ENCODE results near the gene ADAMTSL1. TPM values are rescaled to one million over a fixed set of nuclear protein-coding genes. Genes with fewer than 3 reads are reported as not detected.
"Not testable (repeated sequence)": the region's sequence is repeated elsewhere in the genome, so short reads cannot be mapped to it uniquely, and the experiment has no call there.

ADAMTSL1 gene
- total RNA-seq, 2 donors from 2014 or later, result 1.5 TPM; not detected in 1

- no peak overlapping the region for H3K4me3 ChIP-seq (ENCODE audit: low read length)
- H3K27ac ChIP-seq (ENCODE audit: low read depth, low read length), result no peak overlapping the region
- no peaks in the 10 kb centered on the region for H3K36me3 Mint-ChIP-seq (ENCODE audit: low read depth)
- no peaks in the 10 kb centered on the region for H3K9me3 ChIP-seq (ENCODE audit: control insufficient read depth, low read length)
- TF ChIP-seq, protein P1, sequence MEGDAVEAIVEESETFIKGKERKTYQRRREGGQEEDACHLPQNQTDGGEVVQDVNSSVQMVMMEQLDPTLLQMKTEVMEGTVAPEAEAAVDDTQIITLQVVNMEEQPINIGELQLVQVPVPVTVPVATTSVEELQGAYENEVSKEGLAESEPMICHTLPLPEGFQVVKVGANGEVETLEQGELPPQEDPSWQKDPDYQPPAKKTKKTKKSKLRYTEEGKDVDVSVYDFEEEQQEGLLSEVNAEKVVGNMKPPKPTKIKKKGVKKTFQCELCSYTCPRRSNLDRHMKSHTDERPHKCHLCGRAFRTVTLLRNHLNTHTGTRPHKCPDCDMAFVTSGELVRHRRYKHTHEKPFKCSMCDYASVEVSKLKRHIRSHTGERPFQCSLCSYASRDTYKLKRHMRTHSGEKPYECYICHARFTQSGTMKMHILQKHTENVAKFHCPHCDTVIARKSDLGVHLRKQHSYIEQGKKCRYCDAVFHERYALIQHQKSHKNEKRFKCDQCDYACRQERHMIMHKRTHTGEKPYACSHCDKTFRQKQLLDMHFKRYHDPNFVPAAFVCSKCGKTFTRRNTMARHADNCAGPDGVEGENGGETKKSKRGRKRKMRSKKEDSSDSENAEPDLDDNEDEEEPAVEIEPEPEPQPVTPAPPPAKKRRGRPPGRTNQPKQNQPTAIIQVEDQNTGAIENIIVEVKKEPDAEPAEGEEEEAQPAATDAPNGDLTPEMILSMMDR (conservative IDR thresholded peaks at IDR 0.05), result no peak
- H3K4me1 Mint-ChIP-seq, result peaks cover 6% of the 10 kb centered on the region
- no peaks in the 10 kb centered on the region for H3K36me3 ChIP-seq (ENCODE audit: control insufficient read depth, insufficient read depth, low read length)
- no peak overlapping the region for H3K4me3 Mint-ChIP-seq
- H3K27me3 ChIP-seq (ENCODE audit: control insufficient read depth, insufficient read depth, low read length, poor library complexity, severe bottlenecking), result no peaks in the 10 kb centered on the region
- no peaks in the 10 kb centered on the region for H3K4me1 ChIP-seq (ENCODE audit: control insufficient read depth, insufficient read depth, low read length)
- 91 to 100% methylated on average over 3 to 4 of the region's 4 CpGs for WGBS, 2 experiments (ENCODE audit: insufficient coverage in 1 of 2, insufficient read length in 1 of 2)
- H3K27ac Mint-ChIP-seq, result no peak overlapping the region
- H3K9me3 Mint-ChIP-seq, result peaks cover 3% of the 10 kb centered on the region
- H3K9ac ChIP-seq (ENCODE audit: extremely low read depth, low read length, poor library complexity, severe bottlenecking), result no peak overlapping the region
- H3K27me3 Mint-ChIP-seq (ENCODE audit: insufficient read depth), result no peaks in the 10 kb centered on the region
- no peak for DNase-seq
These were observed 392.3 kb downstream of the ADAMTSL1 start for GRCh38 chr9:18866121-18866831.

DNA sequence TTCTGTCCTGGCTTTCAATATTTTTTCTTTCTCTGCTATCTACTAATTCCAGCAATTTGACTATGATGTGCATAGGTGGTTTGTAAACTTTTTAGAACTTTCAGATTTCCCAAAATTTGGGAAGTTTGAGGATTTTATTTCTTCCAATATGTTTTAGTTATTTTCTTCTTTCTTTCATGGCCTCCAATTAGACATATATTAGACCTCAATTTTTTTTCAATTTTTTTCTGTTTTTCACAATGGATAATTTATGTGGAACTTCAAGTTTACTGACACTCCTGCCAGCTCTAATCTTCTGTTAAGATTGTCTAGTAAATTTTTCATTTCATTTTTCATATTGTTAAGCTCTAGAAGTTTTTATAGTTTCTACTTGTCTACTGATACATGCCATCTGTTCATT lies 395.8 kb downstream of the ADAMTSL1 start:
- H3K36me3 Mint-ChIP-seq (ENCODE audit: low read depth), result no peaks in the 10 kb centered on the region
- H3K4me1 ChIP-seq (ENCODE audit: control insufficient read depth, insufficient read depth, low read length), result no peaks in the 10 kb centered on the region
- peaks cover 3% of the 10 kb centered on the region for H3K9me3 Mint-ChIP-seq
- H3K4me1 Mint-ChIP-seq, result no peaks in the 10 kb centered on the region
- H3K27ac Mint-ChIP-seq, result no peak overlapping the region
- DNase-seq, result no peak
- H3K9ac ChIP-seq (ENCODE audit: extremely low read depth, low read length, poor library complexity, severe bottlenecking), result no peak overlapping the region
- H3K4me3 Mint-ChIP-seq, result no peak overlapping the region
- no peak overlapping the region for H3K27ac ChIP-seq (ENCODE audit: low read depth, low read length)
- H3K27me3 ChIP-seq (ENCODE audit: control insufficient read depth, insufficient read depth, low read length, poor library complexity, severe bottlenecking), result no peaks in the 10 kb centered on the region
- H3K27me3 Mint-ChIP-seq (ENCODE audit: insufficient read depth), result no peaks in the 10 kb centered on the region
- TF ChIP-seq, protein P1 (conservative IDR thresholded peaks at IDR 0.05), result no peak
- no peaks in the 10 kb centered on the region for H3K9me3 ChIP-seq (ENCODE audit: control insufficient read depth, low read length)
- H3K36me3 ChIP-seq (ENCODE audit: control insufficient read depth, insufficient read depth, low read length), result no peaks in the 10 kb centered on the region
- no peak overlapping the region for H3K4me3 ChIP-seq (ENCODE audit: low read length)

DNA sequence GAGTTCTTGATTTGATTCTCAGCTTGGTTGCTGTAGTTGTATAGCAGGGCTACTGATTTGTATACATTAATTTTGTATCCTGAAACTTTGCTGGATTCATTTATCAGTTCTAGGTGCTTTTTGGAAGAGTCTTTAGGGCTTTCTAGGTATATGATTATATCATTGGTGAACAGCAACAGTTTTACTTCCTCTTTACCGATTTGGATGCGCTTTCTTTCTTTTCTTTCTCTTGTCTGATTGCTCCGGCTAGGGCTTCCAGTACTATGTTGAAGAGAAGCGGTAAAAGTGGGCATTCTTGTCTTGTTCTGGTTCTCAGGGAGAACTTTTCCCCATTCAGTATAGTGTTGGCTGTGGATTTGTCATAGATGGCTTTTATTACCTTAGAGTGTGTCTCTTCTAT lies 400.1 kb downstream of the ADAMTSL1 start:
- Mint-ChIP-seq H3K36me3 (ENCODE audit: low read depth) (no peaks in the 10 kb centered on the region), H3K27ac (no peak overlapping the region), H3K4me1 (no peaks in the 10 kb centered on the region), H3K4me3 (no peak overlapping the region), H3K27me3 (ENCODE audit: insufficient read depth) (no peaks in the 10 kb centered on the region), H3K9me3 (peaks cover 3% of the 10 kb centered on the region)
- 92% methylated on average over 4 of the region's 4 CpGs; no CpG with 5 or more reads in 1 of the 2 experiments for WGBS, 2 experiments (ENCODE audit: insufficient coverage in 1 of 2, insufficient read length in 1 of 2)
- H3K27me3 ChIP-seq (ENCODE audit: control insufficient read depth, insufficient read depth, low read length, poor library complexity, severe bottlenecking), result no peaks in the 10 kb centered on the region
- no peak overlapping the region for H3K9ac ChIP-seq (ENCODE audit: extremely low read depth, low read length, poor library complexity, severe bottlenecking)
- no peak overlapping the region for H3K4me3 ChIP-seq (ENCODE audit: low read length)
- no peaks in the 10 kb centered on the region for H3K4me1 ChIP-seq (ENCODE audit: control insufficient read depth, insufficient read depth, low read length)
- H3K9me3 ChIP-seq (ENCODE audit: control insufficient read depth, low read length), result no peaks in the 10 kb centered on the region
- H3K36me3 ChIP-seq (ENCODE audit: control insufficient read depth, insufficient read depth, low read length), result no peaks in the 10 kb centered on the region
- TF ChIP-seq, protein P1 (conservative IDR thresholded peaks at IDR 0.05), result no peak
- DNase-seq, result no peak
- H3K27ac ChIP-seq (ENCODE audit: low read depth, low read length), result no peak overlapping the region

- H3K9me3 ChIP-seq (ENCODE audit: control insufficient read depth, low read length); H3K27me3 ChIP-seq (ENCODE audit: control insufficient read depth, insufficient read depth, low read length, poor library complexity, severe bottlenecking); H3K27me3 Mint-ChIP-seq (ENCODE audit: insufficient read depth); H3K27ac ChIP-seq (ENCODE audit: low read depth, low read length); H3K9ac ChIP-seq (ENCODE audit: extremely low read depth, low read length, poor library complexity, severe bottlenecking); DNase-seq; H3K4me3 ChIP-seq (ENCODE audit: low read length); H3K4me1 ChIP-seq (ENCODE audit: control insufficient read depth, insufficient read depth, low read length); H3K27ac Mint-ChIP-seq; H3K36me3 Mint-ChIP-seq (ENCODE audit: low read depth); H3K4me3 Mint-ChIP-seq; H3K36me3 ChIP-seq (ENCODE audit: control insufficient read depth, insufficient read depth, low read length); H3K9me3 Mint-ChIP-seq; H3K4me1 Mint-ChIP-seq: not testable (repeated sequence)
These were observed 401.0 kb downstream of the ADAMTSL1 start for GRCh38 chr9:18874990-18875389.

Data from endodermal cell (in vitro differentiated cells).